Measurements from ENCODE around the gene CD151.

Gene CD151

GRCh38 chr11:794013-794765 lies 38.6 kb upstream of the CD151 start:
- H3K27ac ChIP-seq (ENCODE audit: low read depth, low read length, poor library complexity, severe bottlenecking), result no peak overlapping the region

GRCh38 chr11:794766-795633 lies 37.8 kb upstream of the CD151 start:
- Histone ChIP-seq H3K9me3 (ENCODE audit: low read length) (no peaks in the 10 kb centered on the region), H3K9ac (ENCODE audit: low read length) (peak overlapping the region; percentile 83), H4K20me1 (ENCODE audit: insufficient read depth, low read length) (no peaks in the 10 kb centered on the region), H3K9me2 (ENCODE audit: low read depth, low read length) (no peaks in the 10 kb centered on the region), H3K4me2 (ENCODE audit: low read length) (peak overlapping the region; percentile 97), H3K4me3 (ENCODE audit: low read depth, low read length, poor library complexity, severe bottlenecking) (peak overlapping the region; percentile 86), H3F3A (ENCODE audit: insufficient read depth, low read length) (no peaks in the 10 kb centered on the region), H3K27me3 (ENCODE audit: insufficient read depth, low read length) (no peaks in the 10 kb centered on the region), H3K36me3 (ENCODE audit: insufficient read depth, low read length) (peaks cover 17% of the 10 kb centered on the region; the same call in 1 of the 2 replicates), H3K27ac (ENCODE audit: low read depth, low read length, poor library complexity, severe bottlenecking) (no peak overlapping the region), H3K79me2 (ENCODE audit: insufficient read depth, low read length) (no peaks in the 10 kb centered on the region), H3K4me1 (ENCODE audit: insufficient read depth, low read length, severe bottlenecking) (peaks cover 23% of the 10 kb centered on the region), H2AFZ (ENCODE audit: low read length) (no peak overlapping the region)
- TF ChIP-seq CTCF (IDR thresholded peaks at IDR 0.05; ENCODE audit: low read length), result no peak
- no peak for TF ChIP-seq EZH2 (IDR thresholded peaks at IDR 0.05; ENCODE audit: borderline replicate concordance, low read length)

More at GRCh38 chr11:794013-794765, 38.6 kb upstream of the CD151 start:
- H2AFZ ChIP-seq (ENCODE audit: low read length), result no peak overlapping the region
- H3K4me1 ChIP-seq (ENCODE audit: insufficient read depth, low read length, severe bottlenecking), result peaks cover 29% of the 10 kb centered on the region
- H3K4me2 ChIP-seq (ENCODE audit: low read length), result no peak overlapping the region
- H3K9ac ChIP-seq (ENCODE audit: low read length), result no peak overlapping the region
- no peaks in the 10 kb centered on the region for H3K27me3 ChIP-seq (ENCODE audit: insufficient read depth, low read length)
- peaks cover 12% of the 10 kb centered on the region; the same call in 1 of the 2 replicates for H3K36me3 ChIP-seq (ENCODE audit: insufficient read depth, low read length)
- no peak overlapping the region for H3K4me3 ChIP-seq (ENCODE audit: low read depth, low read length, poor library complexity, severe bottlenecking)
- H3K9me2 ChIP-seq (ENCODE audit: low read depth, low read length), result no peaks in the 10 kb centered on the region
- TF ChIP-seq CTCF (IDR thresholded peaks at IDR 0.05; ENCODE audit: low read length) (no peak), EZH2 (IDR thresholded peaks at IDR 0.05; ENCODE audit: borderline replicate concordance, low read length) (no peak)
- H3K79me2 ChIP-seq (ENCODE audit: insufficient read depth, low read length), result no peaks in the 10 kb centered on the region
- no peaks in the 10 kb centered on the region for H3F3A ChIP-seq (ENCODE audit: insufficient read depth, low read length)
- H3K9me3 ChIP-seq (ENCODE audit: low read length), result no peaks in the 10 kb centered on the region
- no peaks in the 10 kb centered on the region for H4K20me1 ChIP-seq (ENCODE audit: insufficient read depth, low read length)

- Histone ChIP-seq H3K9ac (ENCODE audit: low read length) (peak overlapping the region; percentile 83), H3K9me3 (ENCODE audit: low read length) (no peaks in the 10 kb centered on the region), H3K4me2 (ENCODE audit: low read length) (peak overlapping the region; percentile 97), H3K27ac (ENCODE audit: low read depth, low read length, poor library complexity, severe bottlenecking) (peak overlapping the region; percentile 71), H3F3A (ENCODE audit: insufficient read depth, low read length) (no peaks in the 10 kb centered on the region), H3K79me2 (ENCODE audit: insufficient read depth, low read length) (no peaks in the 10 kb centered on the region), H3K4me3 (ENCODE audit: low read depth, low read length, poor library complexity, severe bottlenecking) (peak overlapping the region; percentile 86), H3K36me3 (ENCODE audit: insufficient read depth, low read length) (peaks cover 25% of the 10 kb centered on the region; the same call in 1 of the 2 replicates), H3K9me2 (ENCODE audit: low read depth, low read length) (no peaks in the 10 kb centered on the region), H4K20me1 (ENCODE audit: insufficient read depth, low read length) (no peaks in the 10 kb centered on the region), H3K4me1 (ENCODE audit: insufficient read depth, low read length, severe bottlenecking) (peaks cover 23% of the 10 kb centered on the region), H2AFZ (ENCODE audit: low read length) (no peak overlapping the region), H3K27me3 (ENCODE audit: insufficient read depth, low read length) (no peaks in the 10 kb centered on the region)
- TF ChIP-seq EZH2 (IDR thresholded peaks at IDR 0.05; ENCODE audit: borderline replicate concordance, low read length) (no peak), CTCF (IDR thresholded peaks at IDR 0.05; ENCODE audit: low read length) (no peak)
Observed at GRCh38 chr11:795634-796564, 36.9 kb upstream of the CD151 start.
